GM15510 (cell line): ENCODE data around the gene ATXN7L2.

Source experiments
- POLR2A ChIP-seq: IDR thresholded peaks from 3 replicates; pipeline ENCODE4 v1.6.1; 2011; ENCODE audit warnings: borderline replicate concordance; ENCODE audit not compliant: insufficient read length; ENCODE audit errors: extremely low read depth

ATXN7L2 gene

GRCh38 chr1:109527846-109528695, 44.4 kb downstream of the ATXN7L2 start:
- TF ChIP-seq POLR2A = no peak

GRCh38 chr1:109528712-109529111, 45.0 kb downstream of the ATXN7L2 start:
- no peak for TF ChIP-seq POLR2A

- no peak for TF ChIP-seq POLR2A
These were observed 46.3 kb downstream of the ATXN7L2 start for GRCh38 chr1:109529881-109530456.

- no peak for TF ChIP-seq POLR2A
These were observed 46.9 kb downstream of the ATXN7L2 start for GRCh38 chr1:109530457-109531087.

- TF ChIP-seq POLR2A = no peak
These were observed 47.7 kb downstream of the ATXN7L2 start for GRCh38 chr1:109531380-109531779.

- no peak for TF ChIP-seq POLR2A
These were observed 48.2 kb downstream of the ATXN7L2 start for GRCh38 chr1:109531826-109532364.

- no peak for TF ChIP-seq POLR2A
These were observed 48.8 kb downstream of the ATXN7L2 start for GRCh38 chr1:109532365-109533136.

GRCh38 chr1:109534307-109534858, 50.7 kb downstream of the ATXN7L2 start:
- no peak for TF ChIP-seq POLR2A

- no peak for TF ChIP-seq POLR2A
These were observed 51.8 kb downstream of the ATXN7L2 start for GRCh38 chr1:109535481-109535880.

GRCh38 chr1:109535971-109536491, 52.3 kb downstream of the ATXN7L2 start:
- TF ChIP-seq POLR2A = no peak

- TF ChIP-seq POLR2A = no peak
These were observed 53.9 kb downstream of the ATXN7L2 start for GRCh38 chr1:109537450-109538178.

GRCh38 chr1:109538827-109539555, 55.3 kb downstream of the ATXN7L2 start:
- no peak for TF ChIP-seq POLR2A

GRCh38 chr1:109539676-109540075, 56.0 kb downstream of the ATXN7L2 start, which contains the start of gene GPR61:
Gene GPR61 (plus strand): TSS chr1:109539872. CDS start chr1:109543023, 3,151 bp downstream.
- no peak for TF ChIP-seq POLR2A
